Lung (tissue), 12 donors: ENCODE data around the gene EML2. TPM values are rescaled to one million over a fixed set of nuclear protein-coding genes. Genes with fewer than 3 reads are reported as not detected.

ENCODE experiments used
- ATAC-seq: fragments of 200-7000 bp; cut with Tn5 transposase; one replicate; pipeline ENCODE4 v1.9.1; 2020; ENCODE audit warnings: moderate number of reproducible peaks; ENCODE audit not compliant: insufficient read depth, low FRiP score
- DNase-seq, 3 donors: peaks; one replicate each; pipeline ENCODE4 v3.0.0-alpha.2; 2013 to 2017
- H3K27ac ChIP-seq, 2 donors: one replicate each; pipeline ENCODE4 v1.5.1; 2013; ENCODE audit warnings: mild to moderate bottlenecking in 2 of 2, moderate library complexity in 2 of 2, control low read depth in 1 of 2, inconsistent platforms in 1 of 2, low read depth in 1 of 2, low read length in 1 of 2
- H3K27me3 ChIP-seq, 3 donors: one replicate each; pipeline ENCODE4 v1.5.1; 2013; ENCODE audit warnings: low read length in 2 of 3; ENCODE audit not compliant: control insufficient read depth in 3 of 3, insufficient read depth in 3 of 3
- H3K36me3 ChIP-seq, 4 donors: one replicate each; pipeline ENCODE4 v1.5.1; 2013; ENCODE audit warnings: low read length in 4 of 4, mild to moderate bottlenecking in 1 of 4, moderate library complexity in 1 of 4; ENCODE audit not compliant: control insufficient read depth in 4 of 4, insufficient read depth in 4 of 4
- H3K4me1 ChIP-seq, 5 donors: one replicate each; pipeline ENCODE4 v1.5.1; 2013; ENCODE audit warnings: low read length in 5 of 5, mild to moderate bottlenecking in 2 of 5, moderate library complexity in 1 of 5; ENCODE audit not compliant: control insufficient read depth in 5 of 5, insufficient read depth in 5 of 5
- H3K4me3 ChIP-seq: one replicate; pipeline ENCODE4 v1.5.1; 2013; ENCODE audit warnings: mild to moderate bottlenecking, control low read depth, moderate library complexity
- H3K9ac ChIP-seq, 2 donors: one replicate each; pipeline ENCODE4 v1.5.1; 2013; ENCODE audit warnings: low read length in 2 of 2, control low read depth in 1 of 2; ENCODE audit not compliant: insufficient read depth in 1 of 2
- H3K9me3 ChIP-seq, 4 donors: one replicate each; pipeline ENCODE4 v1.5.1; 2013; ENCODE audit warnings: low read length in 3 of 4, mild to moderate bottlenecking in 1 of 4, moderate library complexity in 1 of 4; ENCODE audit not compliant: control insufficient read depth in 4 of 4, insufficient read depth in 3 of 4
- CTCF ChIP-seq: IDR thresholded peaks from 2 replicates; pipeline ENCODE4 v1.5.1; 2012; ENCODE audit warnings: mild to moderate bottlenecking; ENCODE audit errors: control extremely low read depth, extremely low read depth
- WGBS, 2 donors: extraction: QIAGEN DNeasy Blood & Tissue Kit; methylation state at CpG; one replicate each; pipeline ENCODE4 v1.1.7; 2013; 5-methylcytosine and 5-hydroxymethylcytosine counted together
- polyA plus RNA-seq, 2 donors: library from polyadenylated mRNA; stranded (reverse); fragments of 200-250 nt; gene quantifications; one replicate each; pipeline ENCODE4 v1.2.1, GENCODE V29; 2013
- total RNA-seq, 2 donors: library from RNA; depleted of rRNA in 1 of 2; stranded (reverse); fragments of >200 nt in 1 of 2; gene quantifications; one replicate each; pipeline ENCODE4 v1.2.1, GENCODE V29; 2014 to 2021
- donor health status: control.
- donor health status: control.
- donor health status: Bipolar disorder and iron deficiency.
- donor health status: healthy.
- donor health status: DM: yes; HTN: yes; CAD: no.

The EML2 gene
- total and polyA plus RNA-seq, 4 donors, result 31.9 to 74.5 (median 40.1) TPM

DNA sequence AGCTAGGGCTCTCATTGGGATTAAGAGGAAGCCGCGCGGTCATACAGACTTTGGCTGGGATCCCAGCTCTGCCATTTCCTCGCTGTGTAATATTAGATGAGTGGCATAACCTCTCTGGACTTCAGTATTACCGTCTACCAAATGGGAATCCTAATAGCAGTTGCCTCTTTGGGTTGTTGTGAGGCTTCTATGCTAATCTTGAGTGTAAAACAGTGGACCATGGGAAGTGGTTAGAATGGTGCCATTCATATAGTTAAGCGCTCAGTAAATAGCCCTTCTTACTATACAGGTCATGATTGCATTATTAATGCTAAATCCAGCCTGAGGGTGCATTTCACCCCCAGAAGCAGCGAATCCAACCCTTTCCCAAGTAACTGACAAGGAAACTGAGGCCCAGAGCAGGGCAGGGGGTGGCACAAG lies 54.0 kb downstream of the EML2 start:
- no peak for TF ChIP-seq CTCF
- Histone ChIP-seq H3K9ac (peak overlapping the region; percentile 25 to 78), H3K4me1 (peaks cover 0 to 8% (median 3%) of the 10 kb centered on the region in 5 donors), H3K27me3 (no peaks in the 10 kb centered on the region), H3K9me3 (peaks cover 0 to 2% (median 0%) of the 10 kb centered on the region in 4 donors), H3K27ac (peak overlapping the region; percentile 93 to 94), H3K4me3 (peak overlapping the region; percentile 34), H3K36me3 (peaks cover 0 to 3% (median under 1%) of the 10 kb centered on the region in 4 donors)
- 24 to 25% methylated on average over 7 of the region's 7 CpGs for WGBS, 2 donors
- DNase-seq (no peak), ATAC-seq (no peak)

GRCh38 chr19:45584332-45585157 lies 54.7 kb downstream of the EML2 start, which contains the start of gene OPA3:
TSS of gene OPA3 (minus strand) at chr19:45584802. CDS start at chr19:45584764, 38 bp downstream.
- no peaks in the 10 kb centered on the region for H3K27me3 ChIP-seq
- H3K4me3 ChIP-seq, result peak within 1 kb of the TSS; percentile 65
- H3K9me3 ChIP-seq, result peaks cover 0 to 2% (median 0%) of the 10 kb centered on the region in 4 donors
- DNase-seq (peak; percentile 100), ATAC-seq (peak; percentile 96)
- peak within 1 kb of the TSS; percentile 94 to 97 for H3K27ac ChIP-seq
- 0% methylated on average over 63 of the region's 63 CpGs for WGBS, 2 donors
- H3K36me3 ChIP-seq, result peaks cover 0 to 3% (median under 1%) of the 10 kb centered on the region in 4 donors
- peak within 1 kb of the TSS; percentile 60 to 98 for H3K9ac ChIP-seq
- peaks cover 0 to 8% (median 3%) of the 10 kb centered on the region in 5 donors for H3K4me1 ChIP-seq
- TF ChIP-seq CTCF, result no peak

DNA sequence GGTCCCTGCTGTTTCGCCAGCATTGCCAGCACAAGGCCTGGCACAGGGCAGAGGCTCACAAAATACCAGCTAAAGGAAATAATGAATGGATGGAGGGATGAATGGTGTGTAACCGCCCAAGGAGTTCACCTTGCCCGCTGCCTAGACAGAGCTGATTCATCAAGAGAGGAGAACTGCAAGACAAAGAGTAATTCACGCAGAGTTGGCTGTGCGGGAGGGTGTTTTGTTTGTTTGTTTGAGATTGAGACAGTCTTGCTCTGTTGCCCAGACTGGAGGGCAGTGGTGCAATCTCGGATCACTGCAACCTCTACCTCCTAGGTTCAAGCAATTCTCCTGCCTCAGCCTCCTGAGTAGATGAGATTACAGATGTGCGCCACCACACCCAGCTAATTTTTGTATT lies 57.6 kb downstream of the EML2 start:
- H3K36me3 ChIP-seq, result peaks cover 0 to 3% (median under 1%) of the 10 kb centered on the region in 4 donors
- no peak for DNase-seq
- H3K27ac ChIP-seq, result no peak overlapping the region
- TF ChIP-seq CTCF, result no peak
- WGBS, 2 donors, result 96 to 97% methylated on average over 7 of the region's 7 CpGs
- no peak for ATAC-seq
- H3K9ac ChIP-seq, result no peak overlapping the region
- no peaks in the 10 kb centered on the region for H3K27me3 ChIP-seq
- peaks cover 0 to 11% (median 4%) of the 10 kb centered on the region in 5 donors for H3K4me1 ChIP-seq
- H3K9me3 ChIP-seq, result peaks cover 0 to 2% (median 0%) of the 10 kb centered on the region in 4 donors
- no peak overlapping the region for H3K4me3 ChIP-seq
